ENCODE data around the gene S1PR5. TPM values are rescaled to one million over a fixed set of nuclear protein-coding genes. Genes with fewer than 3 reads are reported as not detected.

The S1PR5 gene
- total and polyA plus RNA-seq, 9 of the 15 experiments (the other 6 are each of a cell fraction or from before 2014, with no cell fraction given) = 0.03 to 0.54 (median 0.35) TPM; not detected in 4

DNA sequence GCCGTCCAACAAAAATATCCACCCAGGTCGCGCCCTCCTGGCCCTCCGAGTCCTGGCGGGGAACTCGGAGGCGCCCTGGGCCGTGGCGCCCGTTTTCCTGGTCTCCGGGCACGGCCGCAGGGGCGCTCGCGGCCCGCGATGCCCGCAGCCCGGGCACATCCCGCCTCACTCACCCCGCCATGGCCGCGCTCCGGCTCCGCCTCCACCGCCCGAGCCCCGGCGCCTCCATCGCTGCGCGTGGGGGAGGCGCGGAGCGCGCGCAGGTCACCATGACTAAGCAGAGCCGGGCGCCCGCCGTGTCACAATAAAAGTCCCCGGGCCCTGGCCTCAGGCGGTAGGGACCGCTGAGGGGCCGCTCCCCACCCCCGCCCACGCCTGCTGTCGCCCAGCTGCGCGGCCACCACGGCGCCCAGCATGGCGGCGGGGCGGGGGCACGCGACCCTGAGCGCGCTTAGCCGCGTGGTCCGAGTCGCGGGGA is 14.7 kb downstream of the S1PR5 start (continued):
- TF ChIP-seq TAF7 (tag; IDR thresholded peaks at IDR 0.05) (no peak; the same call in 1 of the 2 replicates), HDAC1 (IDR thresholded peaks at IDR 0.05) (no peak; a peak in 2 of 4 replicates), ZNF583 (CRISPR knock-in tag; IDR thresholded peaks at IDR 0.05) (no peak), ZNF274 (IDR thresholded peaks at IDR 0.05; ENCODE audit: borderline replicate concordance, low read depth, low read length) (no peak), POLR2B (IDR thresholded peaks at IDR 0.05; ENCODE audit: low read depth, partially characterized antibody) (peak; percentile 42), KAT8 (IDR thresholded peaks at IDR 0.05; ENCODE audit: low read depth) (no peak), MGA (IDR thresholded peaks at IDR 0.05) (no peak), HNRNPLL (IDR thresholded peaks at IDR 0.05; ENCODE audit: low read depth, low read length, poor library complexity, severe bottlenecking) (no peak), CBFA2T2 (conservative IDR thresholded peaks at IDR 0.05) (no peak), EP300 (IDR thresholded peaks at IDR 0.05; ENCODE audit: low read length) (peak; percentile 81), MYBL2 (IDR thresholded peaks at IDR 0.05; ENCODE audit: low read depth) (no peak), MYBL2 (CRISPR knock-in tag; IDR thresholded peaks at IDR 0.05; ENCODE audit: borderline replicate concordance) (no peak)
- TF ChIP-seq, protein P1, sequence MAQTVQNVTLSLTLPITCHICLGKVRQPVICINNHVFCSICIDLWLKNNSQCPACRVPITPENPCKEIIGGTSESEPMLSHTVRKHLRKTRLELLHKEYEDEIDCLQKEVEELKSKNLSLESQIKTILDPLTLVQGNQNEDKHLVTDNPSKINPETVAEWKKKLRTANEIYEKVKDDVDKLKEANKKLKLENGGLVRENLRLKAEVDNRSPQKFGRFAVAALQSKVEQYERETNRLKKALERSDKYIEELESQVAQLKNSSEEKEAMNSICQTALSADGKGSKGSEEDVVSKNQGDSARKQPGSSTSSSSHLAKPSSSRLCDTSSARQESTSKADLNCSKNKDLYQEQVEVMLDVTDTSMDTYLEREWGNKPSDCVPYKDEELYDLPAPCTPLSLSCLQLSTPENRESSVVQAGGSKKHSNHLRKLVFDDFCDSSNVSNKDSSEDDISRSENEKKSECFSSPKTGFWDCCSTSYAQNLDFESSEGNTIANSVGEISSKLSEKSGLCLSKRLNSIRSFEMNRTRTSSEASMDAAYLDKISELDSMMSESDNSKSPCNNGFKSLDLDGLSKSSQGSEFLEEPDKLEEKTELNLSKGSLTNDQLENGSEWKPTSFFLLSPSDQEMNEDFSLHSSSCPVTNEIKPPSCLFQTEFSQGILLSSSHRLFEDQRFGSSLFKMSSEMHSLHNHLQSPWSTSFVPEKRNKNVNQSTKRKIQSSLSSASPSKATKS (CRISPR knock-in tag; IDR thresholded peaks at IDR 0.05) = no peak
- TF ChIP-seq, protein P2, sequence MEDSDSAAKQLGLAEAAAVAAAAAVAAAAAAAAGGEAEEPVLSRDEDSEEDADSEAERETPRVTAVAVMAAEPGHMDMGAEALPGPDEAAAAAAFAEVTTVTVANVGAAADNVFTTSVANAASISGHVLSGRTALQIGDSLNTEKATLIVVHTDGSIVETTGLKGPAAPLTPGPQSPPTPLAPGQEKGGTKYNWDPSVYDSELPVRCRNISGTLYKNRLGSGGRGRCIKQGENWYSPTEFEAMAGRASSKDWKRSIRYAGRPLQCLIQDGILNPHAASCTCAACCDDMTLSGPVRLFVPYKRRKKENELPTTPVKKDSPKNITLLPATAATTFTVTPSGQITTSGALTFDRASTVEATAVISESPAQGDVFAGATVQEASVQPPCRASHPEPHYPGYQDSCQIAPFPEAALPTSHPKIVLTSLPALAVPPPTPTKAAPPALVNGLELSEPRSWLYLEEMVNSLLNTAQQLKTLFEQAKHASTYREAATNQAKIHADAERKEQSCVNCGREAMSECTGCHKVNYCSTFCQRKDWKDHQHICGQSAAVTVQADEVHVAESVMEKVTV (CRISPR knock-in tag; IDR thresholded peaks at IDR 0.05) = no peak

Measured in K562 (cell line).